Endothelial cell of umbilical vein (primary cell): ENCODE results near the gene C5orf15. TPM values are rescaled to one million over a fixed set of nuclear protein-coding genes. Genes with fewer than 3 reads are reported as not detected.

Experiments
- BruUV-seq: library from RNA; stranded (reverse); fragments of 400-500 nt; replicated peaks from 2 replicates; lab custom pipeline; 2021; lab: Mats Ljungman, UMichigan
- CTCF ChIA-PET: fragments of 300-600, 350-600 bp; sonication (Branson Sonifier 250); formaldehyde crosslinking; loops from one replicate; lab custom pipeline; 2021; ENCODE audit warnings: antibody characterized with exemption, inconsistent platforms; lab: Charles Lee
- POLR2A ChIA-PET: fragments of 300-600, 350-600 bp; sonication (Branson Sonifier 250); formaldehyde crosslinking; loops from one replicate; lab custom pipeline; 2021; ENCODE audit warnings: antibody characterized with exemption, inconsistent platforms; lab: Charles Lee
- DNase-seq: peaks from one replicate; pipeline ENCODE4 v3.0.0-alpha.2; 2011; ENCODE audit warnings: low read depth, low spot score
- FAIRE-seq: peaks from 2 replicates; lab custom pipeline; 2011; peaks lifted over from hg19 to GRCh38; lab: Jason Lieb, UNC
- H2AFZ ChIP-seq: 2 replicates; pipeline ENCODE4 v1.6.0; 2012; ENCODE audit warnings: low read depth, low read length, control low read depth, inconsistent platforms
- H3K27ac ChIP-seq: 2 replicates; pipeline ENCODE4 v1.5.1; 2011; ENCODE audit warnings: low read depth, mild to moderate bottlenecking, control low read depth, low read length, moderate library complexity; ENCODE audit not compliant: insufficient read depth
- H3K27me3 ChIP-seq, 2 experiments: 2 replicates each; pipeline versions ENCODE4 v1.6.0 to v1.6.1; 2011; ENCODE audit warnings: low read length in 2 of 2, mixed read lengths in 1 of 2; ENCODE audit not compliant: control insufficient read depth in 2 of 2, insufficient read depth in 2 of 2
- H3K36me3 ChIP-seq, 2 experiments: 2 replicates in 1 of 2; 3 replicates in 1 of 2; pipeline ENCODE4 v1.5.1; 2011; ENCODE audit warnings: low read length in 2 of 2, mild to moderate bottlenecking in 1 of 2, moderate library complexity in 1 of 2; ENCODE audit not compliant: control insufficient read depth in 2 of 2, insufficient read depth in 2 of 2; ENCODE audit errors: extremely low read depth in 1 of 2
- H3K4me1 ChIP-seq: 3 replicates; pipeline ENCODE4 v1.5.1; 2011; ENCODE audit warnings: mild to moderate bottlenecking, low read length; ENCODE audit not compliant: control insufficient read depth, insufficient read depth; ENCODE audit errors: extremely low read depth
- H3K4me2 ChIP-seq: 2 replicates; pipeline ENCODE4 v1.6.1; 2011; ENCODE audit warnings: low read length, control low read depth, mixed read lengths; ENCODE audit not compliant: insufficient read depth
- H3K4me3 ChIP-seq, 3 experiments: fragments of 200-600 bp in 1 of 3; sonication (generic), shearing (Covaris generic) in 1 of 3; replicated peaks in 1 of 3; 2 replicates each; pipeline ENCODE4 v1.5.1; 2011 to 2016; ENCODE audit warnings: control low read depth in 3 of 3, low read length in 3 of 3, mild to moderate bottlenecking in 2 of 3, inconsistent platforms in 1 of 3, low read depth in 1 of 3, moderate library complexity in 1 of 3; ENCODE audit not compliant: insufficient read depth in 1 of 3
- H3K79me2 ChIP-seq: 2 replicates; pipeline ENCODE4 v1.6.0; 2012; ENCODE audit warnings: low read length, inconsistent platforms; ENCODE audit not compliant: control insufficient read depth, insufficient read depth
- H3K9ac ChIP-seq: replicated peaks from 2 replicates; pipeline ENCODE3; 2011; ENCODE audit warnings: low read length, control low read depth; ENCODE audit not compliant: insufficient read depth; ENCODE audit errors: extremely low read depth
- H3K9me1 ChIP-seq: replicated peaks from 3 replicates; pipeline ENCODE4 v1.6.0; 2011; ENCODE audit warnings: mild to moderate bottlenecking, low read length; ENCODE audit not compliant: control insufficient read depth, insufficient read depth; ENCODE audit errors: extremely low read depth
- H3K9me3 ChIP-seq: replicated peaks from 2 replicates; pipeline ENCODE4 v1.5.1; 2012; ENCODE audit warnings: low read length, inconsistent platforms; ENCODE audit not compliant: control insufficient read depth, insufficient read depth
- H4K20me1 ChIP-seq: replicated peaks from 2 replicates; pipeline ENCODE3; 2011; ENCODE audit warnings: mild to moderate bottlenecking, low read length; ENCODE audit not compliant: control insufficient read depth, insufficient read depth; ENCODE audit errors: extremely low read depth
- EZH2 ChIP-seq: IDR thresholded peaks from 2 replicates; pipeline ENCODE4 v1.6.1; 2012; ENCODE audit warnings: borderline replicate concordance, low read depth, mild to moderate bottlenecking, moderate library complexity, low read length, inconsistent platforms; ENCODE audit not compliant: severe bottlenecking
- FOS ChIP-seq: IDR thresholded peaks from 2 replicates; pipeline ENCODE4 v1.6.1; 2011; ENCODE audit warnings: mild to moderate bottlenecking, low read length, moderate library complexity, borderline replicate concordance; ENCODE audit not compliant: insufficient read depth
- JUN ChIP-seq: IDR thresholded peaks from 2 replicates; pipeline ENCODE4 v1.6.1; 2011; ENCODE audit warnings: borderline replicate concordance, low read depth; ENCODE audit not compliant: insufficient read length, insufficient read depth
- POLR2A ChIP-seq: IDR thresholded peaks from 2 replicates; pipeline ENCODE4 v1.6.1; 2012; ENCODE audit warnings: low read depth, mild to moderate bottlenecking, control low read depth, low read length
- dilution Hi-C: fragments of 300-500 bp; cut with MboI; formaldehyde crosslinking; loops from one replicate; pipeline ENCODE4 v1.15.0; 2019; ENCODE audit warnings: low sequenced_read_pairs; ENCODE audit not compliant: extremely low pct_ligation_motif_present
- intact Hi-C: fragments of 100-400 bp; cut with micrococcal nuclease; formaldehyde crosslinking; loops from one replicate; pipeline ENCODE4 v1.10.0; 2022
- polyA plus RNA-seq, 4 experiments: library from polyadenylated mRNA; depleted of rRNA in 3 of 4; stranded (reverse) in 3 of 4; unstranded in 1 of 4; fragments of >200 nt; gene quantifications; 2 replicates each; pipeline versions ENCODE4 v1.2.1 to v1.2.3, GENCODE V29; 2011 to 2012; ENCODE audit warnings: missing spikeins in 1 of 4
- total RNA-seq: library from RNA; stranded (reverse); gene quantifications from 2 replicates; pipeline ENCODE4 v1.2.3, GENCODE V29; 2021
- TF ChIP-seq, protein P1 (sequence below), 2 donors: IDR thresholded peaks; 1 replicate in 1 of 2; 2 replicates in 1 of 2; pipeline ENCODE4 v1.5.1; 2011; ENCODE audit warnings: low read length in 2 of 2, mild to moderate bottlenecking in 2 of 2, moderate library complexity in 2 of 2, control low read depth in 1 of 2, inconsistent platforms in 1 of 2, low read depth in 1 of 2; ENCODE audit not compliant: insufficient read depth in 1 of 2; ENCODE audit errors: extremely low read depth in 1 of 2
- TF ChIP-seq, protein P2 (sequence below): IDR thresholded peaks from 2 replicates; pipeline ENCODE4 v1.6.1; 2011; ENCODE audit not compliant: insufficient read depth, insufficient read length

Gene C5orf15
- total and polyA plus RNA-seq, 2 donors (not counting 3 experiments of a cell fraction or from before 2014, with no cell fraction given) = 25.3 to 45.4 TPM

DNA sequence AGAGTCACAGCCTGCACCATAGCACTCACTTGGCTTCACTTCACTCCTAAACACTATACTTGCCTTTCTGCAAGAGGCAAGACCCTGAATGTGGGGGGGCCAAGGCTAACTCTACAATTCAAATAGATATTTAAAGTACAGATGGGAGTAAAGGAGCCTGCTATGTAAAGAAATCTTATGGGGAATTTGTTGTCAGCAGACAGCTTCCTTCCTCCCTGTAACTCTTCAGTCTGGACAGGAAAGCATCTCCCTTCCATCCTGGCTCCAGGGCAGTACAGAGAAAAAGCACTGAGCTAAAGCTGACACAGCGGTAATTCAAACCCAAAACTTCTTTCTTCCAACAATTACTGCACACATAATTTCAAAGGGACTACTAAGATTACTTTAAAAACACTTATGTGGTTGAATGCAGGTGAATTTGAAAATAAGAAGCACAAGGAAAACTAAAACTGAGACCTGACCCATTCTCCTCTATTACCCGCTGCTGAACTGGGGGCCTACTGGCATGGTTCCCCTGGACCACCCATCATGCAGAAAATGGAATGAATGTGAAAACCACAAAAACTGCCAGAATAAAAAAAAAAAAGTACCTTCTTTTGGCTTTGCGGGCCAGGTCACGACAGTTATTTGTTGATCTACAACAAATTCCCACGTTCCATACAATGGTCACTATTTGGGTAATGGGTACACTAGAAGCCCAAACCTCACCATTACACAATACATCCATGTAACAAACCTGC is 22.9 kb upstream of the C5orf15 start:
- TF ChIP-seq EZH2 = no peak
- no peak for TF ChIP-seq POLR2A
- TF ChIP-seq FOS = no peak
- TF ChIP-seq, protein P1, sequence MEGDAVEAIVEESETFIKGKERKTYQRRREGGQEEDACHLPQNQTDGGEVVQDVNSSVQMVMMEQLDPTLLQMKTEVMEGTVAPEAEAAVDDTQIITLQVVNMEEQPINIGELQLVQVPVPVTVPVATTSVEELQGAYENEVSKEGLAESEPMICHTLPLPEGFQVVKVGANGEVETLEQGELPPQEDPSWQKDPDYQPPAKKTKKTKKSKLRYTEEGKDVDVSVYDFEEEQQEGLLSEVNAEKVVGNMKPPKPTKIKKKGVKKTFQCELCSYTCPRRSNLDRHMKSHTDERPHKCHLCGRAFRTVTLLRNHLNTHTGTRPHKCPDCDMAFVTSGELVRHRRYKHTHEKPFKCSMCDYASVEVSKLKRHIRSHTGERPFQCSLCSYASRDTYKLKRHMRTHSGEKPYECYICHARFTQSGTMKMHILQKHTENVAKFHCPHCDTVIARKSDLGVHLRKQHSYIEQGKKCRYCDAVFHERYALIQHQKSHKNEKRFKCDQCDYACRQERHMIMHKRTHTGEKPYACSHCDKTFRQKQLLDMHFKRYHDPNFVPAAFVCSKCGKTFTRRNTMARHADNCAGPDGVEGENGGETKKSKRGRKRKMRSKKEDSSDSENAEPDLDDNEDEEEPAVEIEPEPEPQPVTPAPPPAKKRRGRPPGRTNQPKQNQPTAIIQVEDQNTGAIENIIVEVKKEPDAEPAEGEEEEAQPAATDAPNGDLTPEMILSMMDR (IDR thresholded peaks at IDR 0.05; ENCODE audit: extremely low read depth in 1 of 2, insufficient read depth in 1 of 2, low read depth in 1 of 2, low read length in 2 of 2) = no peak
- TF ChIP-seq JUN = no peak
- TF ChIP-seq, protein P2, sequence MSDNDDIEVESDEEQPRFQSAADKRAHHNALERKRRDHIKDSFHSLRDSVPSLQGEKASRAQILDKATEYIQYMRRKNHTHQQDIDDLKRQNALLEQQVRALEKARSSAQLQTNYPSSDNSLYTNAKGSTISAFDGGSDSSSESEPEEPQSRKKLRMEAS = no peak
- no peak overlapping the region for H3K4me3 ChIP-seq
- intact Hi-C loops = no loop called here
- H3K27me3 ChIP-seq = no peaks in the 10 kb centered on the region
- dilution Hi-C loops = no loop called here
- peak overlapping the region; percentile 40 for H3K27ac ChIP-seq
- H2AFZ ChIP-seq = no peak overlapping the region
- CTCF ChIA-PET = interaction anchor here (0.9 to 1.3 kb wide), 2 partner anchors 10 to 11 kb away, joined by 4 to 6 read pairs; no protein-coding TSS in a partner anchor
- H3K9me3 ChIP-seq = no peaks in the 10 kb centered on the region
- peak overlapping the region; percentile 39 for H3K4me2 ChIP-seq
- DNase-seq = peak; percentile 62
- POLR2A ChIA-PET = interaction anchor here (0.7 kb wide), 1 partner anchor 12 kb away, joined by 3 read pairs; no protein-coding TSS in a partner anchor
- FAIRE-seq = peak; percentile 85
- H3K9me1 ChIP-seq = no peaks in the 10 kb centered on the region
- peaks cover 88% of the 10 kb centered on the region for H3K79me2 ChIP-seq
- peaks cover 35% of the 10 kb centered on the region for H3K4me1 ChIP-seq
- no TSS peak for BruUV-seq
- H3K36me3 ChIP-seq = peaks cover 12 to 16% of the 10 kb centered on the region in 2 experiments
- H3K9ac ChIP-seq = peak overlapping the region; percentile 24
- peaks cover 6% of the 10 kb centered on the region for H4K20me1 ChIP-seq
